IMR-90 (cell line): Measurements from ENCODE around the gene ZDHHC3. TPM values are rescaled to one million over a fixed set of nuclear protein-coding genes. Genes with fewer than 3 reads are reported as not detected.

Source experiments
- ATAC-seq: fragments of 200-7000 bp; cut with Tn5 transposase; 2 replicates; pipeline ENCODE4 v1.9.1; 2020; ENCODE audit warnings: low read depth, mild to moderate bottlenecking, moderate library complexity
- BruUV-seq: library from RNA; stranded (reverse); fragments of 400-500 nt; replicated peaks from 2 replicates; lab custom pipeline; 2021; lab: Mats Ljungman, UMichigan
- CTCF ChIA-PET: fragments of 300-600 bp; formaldehyde crosslinking; extraction: SDS; loops from one replicate; lab custom pipeline; 2021; ENCODE audit warnings: antibody characterized with exemption; lab: Yijun Ruan, JAX
- POLR2A ChIA-PET: fragments of 300-600 bp; sonication (Branson Sonifier 250); formaldehyde crosslinking; loops from one replicate; lab custom pipeline; 2022; ENCODE audit warnings: antibody characterized with exemption; ENCODE audit not compliant: unreplicated experiment; lab: Charles Lee
- DNase-seq: peaks from one replicate; pipeline ENCODE4 v3.0.0; 2013
- H2AFZ ChIP-seq: replicated peaks from 2 replicates; pipeline ENCODE3; 2013; ENCODE audit warnings: low read length, mild to moderate bottlenecking; ENCODE audit not compliant: poor library complexity
- H2AK5ac ChIP-seq: 2 replicates; pipeline ENCODE4 v1.6.1; 2013; ENCODE audit warnings: low read depth, low read length, inconsistent platforms
- H2AK9ac ChIP-seq: replicated peaks from 2 replicates; pipeline ENCODE3; 2013; ENCODE audit warnings: mild to moderate bottlenecking, low read depth, low read length, moderate library complexity; ENCODE audit not compliant: poor library complexity
- H2BK120ac ChIP-seq: 2 replicates; pipeline ENCODE4 v1.6.1; 2013; ENCODE audit warnings: low read depth, low read length, inconsistent platforms
- H2BK15ac ChIP-seq: 3 replicates; pipeline ENCODE4 v1.6.1; 2013; ENCODE audit warnings: low read depth, low read length, inconsistent platforms
- H2BK20ac ChIP-seq: 2 replicates; pipeline ENCODE4 v1.6.1; 2013; ENCODE audit warnings: low read depth, mild to moderate bottlenecking, inconsistent platforms, low read length, moderate library complexity
- H2BK5ac ChIP-seq: 2 replicates; pipeline ENCODE4 v1.6.1; 2013; ENCODE audit warnings: mild to moderate bottlenecking, low read depth, low read length, inconsistent platforms; ENCODE audit not compliant: poor library complexity, severe bottlenecking
- H3K14ac ChIP-seq: replicated peaks from 2 replicates; pipeline ENCODE4 v1.6.1; 2013; ENCODE audit warnings: low read depth, low read length, inconsistent platforms
- H3K18ac ChIP-seq: 2 replicates; pipeline ENCODE4 v1.6.1; 2013; ENCODE audit warnings: low read depth, low read length, control low read depth
- H3K23ac ChIP-seq: 2 replicates; pipeline ENCODE4 v1.6.1; 2013; ENCODE audit warnings: low read depth, low read length, inconsistent platforms
- H3K27ac ChIP-seq: 2 replicates; pipeline ENCODE4 v1.5.1; 2013; ENCODE audit warnings: mild to moderate bottlenecking, control low read depth, low read length; ENCODE audit not compliant: insufficient read depth
- H3K27me3 ChIP-seq: 2 replicates; pipeline ENCODE4 v1.6.1; 2013; ENCODE audit warnings: low read length; ENCODE audit not compliant: control insufficient read depth, insufficient read depth
- H3K36me3 ChIP-seq: 2 replicates; pipeline ENCODE4 v1.6.1; 2013; ENCODE audit warnings: low read length, mixed read lengths; ENCODE audit not compliant: control insufficient read depth, insufficient read depth
- H3K4ac ChIP-seq: 2 replicates; pipeline ENCODE4 v1.6.1; 2013; ENCODE audit warnings: low read depth, low read length, inconsistent platforms
- H3K4me1 ChIP-seq: 2 replicates; pipeline ENCODE4 v1.6.1; 2013; ENCODE audit warnings: low read length, mixed read lengths; ENCODE audit not compliant: control insufficient read depth, insufficient read depth
- H3K4me2 ChIP-seq: 2 replicates; pipeline ENCODE4 v1.6.1; 2013; ENCODE audit warnings: low read depth, mild to moderate bottlenecking, control low read depth, low read length, moderate library complexity
- H3K4me3 ChIP-seq: 2 replicates; pipeline ENCODE4 v1.5.1; 2013; ENCODE audit warnings: low read depth, mild to moderate bottlenecking, control low read depth, low read length, moderate library complexity; ENCODE audit not compliant: insufficient read depth
- H3K56ac ChIP-seq: 2 replicates; pipeline ENCODE4 v1.6.1; 2013; ENCODE audit warnings: low read length, inconsistent platforms; ENCODE audit not compliant: insufficient read depth; ENCODE audit errors: extremely low read depth
- H3K79me1 ChIP-seq, 2 experiments: 2 replicates each; pipeline ENCODE4 v1.6.1; 2013; ENCODE audit warnings: low read length in 2 of 2, inconsistent platforms in 1 of 2, low read depth in 1 of 2
- H3K9ac ChIP-seq: 2 replicates; pipeline ENCODE4 v1.6.1; 2013; ENCODE audit warnings: low read depth, low read length, control low read depth
- H3K9me1 ChIP-seq: 2 replicates; pipeline ENCODE4 v1.6.1; 2013; ENCODE audit warnings: low read length, inconsistent platforms; ENCODE audit not compliant: insufficient read depth
- H3K9me3 ChIP-seq: 2 replicates; pipeline ENCODE4 v1.6.1; 2013; ENCODE audit warnings: low read length; ENCODE audit not compliant: control insufficient read depth, insufficient read depth
- H4K20me1 ChIP-seq: 2 replicates; pipeline ENCODE4 v1.6.1; 2013; ENCODE audit warnings: low read length, inconsistent platforms; ENCODE audit not compliant: insufficient read depth
- H4K5ac ChIP-seq: 2 replicates; pipeline ENCODE4 v1.6.1; 2013; ENCODE audit warnings: mild to moderate bottlenecking, low read depth, low read length, control low read depth
- H4K8ac ChIP-seq, 2 experiments: 2 replicates each; pipeline ENCODE4 v1.6.1; 2013; ENCODE audit warnings: low read depth in 2 of 2, low read length in 2 of 2, control low read depth in 1 of 2, inconsistent platforms in 1 of 2
- H4K91ac ChIP-seq: 2 replicates; pipeline ENCODE4 v1.6.1; 2013; ENCODE audit warnings: low read depth, low read length, inconsistent platforms; ENCODE audit not compliant: insufficient read depth
- BHLHE40 ChIP-seq: fragments of 150-350 bp; IDR thresholded peaks from 2 replicates; pipeline ENCODE4 v1.6.1; 2016; ENCODE audit warnings: mild to moderate bottlenecking, low read depth, low read length
- CEBPB ChIP-seq: IDR thresholded peaks from 2 replicates; pipeline ENCODE4 v1.6.1; 2012; ENCODE audit warnings: low read depth, low read length, improper control_type of control experiment
- CHD1 ChIP-seq: IDR thresholded peaks from 2 replicates; pipeline ENCODE4 v1.6.1; 2012; ENCODE audit warnings: low read depth, low read length, improper control_type of control experiment
- CTCF ChIP-seq: conservative IDR thresholded peaks from 2 replicates; pipeline ENCODE4 v1.5.1; 2012; ENCODE audit warnings: mild to moderate bottlenecking, low read depth, low read length, improper control_type of control experiment
- ELK1 ChIP-seq: fragments of 150-350 bp; IDR thresholded peaks from 2 replicates; pipeline ENCODE4 v1.6.1; 2016; ENCODE audit warnings: low read depth, mild to moderate bottlenecking, low read length, moderate library complexity, borderline replicate concordance
- FOS ChIP-seq: fragments of 150-350 bp; IDR thresholded peaks from 2 replicates; pipeline ENCODE4 v1.6.1; 2016; ENCODE audit warnings: low read depth, low read length
- MAFK ChIP-seq: IDR thresholded peaks from 2 replicates; pipeline ENCODE4 v1.6.1; 2012; ENCODE audit warnings: low read depth, low read length, improper control_type of control experiment
- MAZ ChIP-seq: IDR thresholded peaks from 2 replicates; pipeline ENCODE4 v1.6.1; 2012; ENCODE audit warnings: low read depth, mild to moderate bottlenecking, low read length, improper control_type of control experiment, moderate library complexity, borderline replicate concordance
- MXI1 ChIP-seq: IDR thresholded peaks from 2 replicates; pipeline ENCODE4 v1.6.1; 2012; ENCODE audit warnings: low read depth, mild to moderate bottlenecking, low read length, moderate library complexity, borderline replicate concordance
- NFE2L2 ChIP-seq: fragments of 150-350 bp; IDR thresholded peaks from 2 replicates; pipeline ENCODE4 v1.6.1; 2016; ENCODE audit warnings: low read depth, mild to moderate bottlenecking, low read length
- POLR2A ChIP-seq: IDR thresholded peaks from 2 replicates; pipeline ENCODE4 v1.6.1; 2012; ENCODE audit warnings: mild to moderate bottlenecking, low read depth, low read length
- RAD21 ChIP-seq: IDR thresholded peaks from 2 replicates; pipeline ENCODE4 v1.6.1; 2012; ENCODE audit warnings: low read length, improper control_type of control experiment
- RCOR1 ChIP-seq: IDR thresholded peaks from 2 replicates; pipeline ENCODE4 v1.6.1; 2012; ENCODE audit warnings: mild to moderate bottlenecking, low read length, improper control_type of control experiment; ENCODE audit not compliant: insufficient replicate concordance
- RFX5 ChIP-seq: IDR thresholded peaks from 2 replicates; pipeline ENCODE4 v1.8.0; 2012; ENCODE audit warnings: low read depth, mild to moderate bottlenecking, low read length, moderate library complexity
- SMC3 ChIP-seq: fragments of 150-350 bp; IDR thresholded peaks from 2 replicates; pipeline ENCODE4 v1.6.1; 2016; ENCODE audit warnings: low read depth, mild to moderate bottlenecking, antibody characterized with exemption, low read length, moderate library complexity
- USF2 ChIP-seq: fragments of 150-350 bp; IDR thresholded peaks from 2 replicates; pipeline ENCODE4 v1.6.1; 2017; ENCODE audit warnings: mild to moderate bottlenecking, antibody characterized with exemption, low read length, low read depth
- WGBS, 2 experiments: methylation state at CpG; one replicate each; pipeline versions ENCODE4 v1.1.5 to v1.1.7; 2013; ENCODE audit warnings: missing lambda C conversion rate in 2 of 2; ENCODE audit not compliant: insufficient read length in 1 of 2; ENCODE audit errors: extremely low coverage in 2 of 2; 5-methylcytosine and 5-hydroxymethylcytosine counted together
- dilution Hi-C: fragments of 300-500 bp; cut with HindIII; formaldehyde crosslinking; loops from one replicate; pipeline ENCODE4 v1.14.3; 2018; ENCODE audit warnings: low sequenced_read_pairs; ENCODE audit not compliant: unreplicated experiment
- in situ Hi-C: fragments of 300-500 bp; cut with MboI; formaldehyde crosslinking; loops from 3 replicates; pipeline ENCODE4 v1.14.3; 2019; ENCODE audit warnings: low sequenced_read_pairs, inconsistent platforms, mixed read lengths
- intact Hi-C: fragments of 100-400 bp; cut with micrococcal nuclease; formaldehyde crosslinking; loops from 2 replicates; pipeline ENCODE4 v1.10.0; 2022
- polyA plus RNA-seq, 3 experiments: library from polyadenylated mRNA; depleted of rRNA; stranded (reverse); fragments of >200 nt; gene quantifications; 2 replicates each; pipeline ENCODE4 v1.2.3, GENCODE V29; 2012; ENCODE audit warnings: low replicate concordance in 1 of 3
- total RNA-seq: library from RNA; depleted of rRNA; stranded (reverse); fragments of >200 nt; gene quantifications from 2 replicates; pipeline ENCODE4 v1.2.3, GENCODE V29; 2012

Gene ZDHHC3
- total and polyA plus RNA-seq, 2 of the 4 experiments (the other 2 are of a cell fraction) = 57.7 to 59.6 TPM

- POLR2A ChIA-PET = no interaction called here
- H4K5ac ChIP-seq = no peak overlapping the region
- dilution Hi-C loops = no loop called here
- no peak overlapping the region for H4K91ac ChIP-seq
- peaks cover 31% of the 10 kb centered on the region for H3K9me1 ChIP-seq
- no TSS peak for BruUV-seq
- H3K9me3 ChIP-seq = no peaks in the 10 kb centered on the region
- no peaks in the 10 kb centered on the region for H3K27me3 ChIP-seq
- H4K8ac ChIP-seq = no peak overlapping the region; a peak in 1 of 4 replicates
- no peak overlapping the region for H2AK9ac ChIP-seq
- H2BK15ac ChIP-seq = no peak overlapping the region
- H3K36me3 ChIP-seq = peaks cover 19% of the 10 kb centered on the region
- CTCF ChIA-PET = no interaction called here
- H3K4ac ChIP-seq = no peak overlapping the region; the same call in 1 of the 2 replicates
- no peak overlapping the region for H3K4me2 ChIP-seq
- no peak overlapping the region for H2BK20ac ChIP-seq
- H2BK120ac ChIP-seq = no peak overlapping the region
- H2AK5ac ChIP-seq = no peak overlapping the region
- H3K23ac ChIP-seq = peak overlapping the region; percentile 61; the same call in 1 of the 2 replicates
- no peak overlapping the region for H3K27ac ChIP-seq
- intact Hi-C loops = no loop called here
- H3K14ac ChIP-seq = 0 out of 2 replicates have a peak overlapping the region, but pooled peaks have one; percentile 72
- no CpG with 5 or more reads among the region's 3 CpGs for WGBS, 2 experiments
- no peak overlapping the region for H2BK5ac ChIP-seq
- TF ChIP-seq POLR2A (no peak), RFX5 (no peak), ELK1 (no peak), SMC3 (no peak), RAD21 (no peak), MXI1 (no peak), MAFK (no peak), CHD1 (no peak), MAZ (no peak), NFE2L2 (no peak), BHLHE40 (no peak), CTCF (no peak), RCOR1 (no peak), USF2 (no peak), CEBPB (no peak), FOS (no peak)
- no peak overlapping the region for H3K4me3 ChIP-seq
- no peak overlapping the region for H2AFZ ChIP-seq
- peaks cover 21% of the 10 kb centered on the region for H3K4me1 ChIP-seq
- H3K56ac ChIP-seq = no peak overlapping the region
- no peak overlapping the region for H3K9ac ChIP-seq
- H3K18ac ChIP-seq = no peak overlapping the region
- ATAC-seq (no peak), DNase-seq (no peak)
- peaks cover 35 to 57% of the 10 kb centered on the region in 2 experiments for H3K79me1 ChIP-seq
- in situ Hi-C loops = no loop called here
- peaks cover 17% of the 10 kb centered on the region for H4K20me1 ChIP-seq
These were observed 20.6 kb upstream of the ZDHHC3 start for GRCh38 chr3:44996556-44996969.
